ENCODE measurements around the gene P2RX4. TPM values are rescaled to one million over a fixed set of nuclear protein-coding genes. Genes with fewer than 3 reads are reported as not detected.
A peak's percentile ranks its signal among the peaks of the same experiment; 100 is the strongest.
"Not testable (repeated sequence)": the region's sequence is repeated elsewhere in the genome, so short reads cannot be mapped to it uniquely, and the experiment has no call there.

P2RX4 gene
- total RNA-seq, 1 experiment from 2014 or later: 21.0 TPM

DNA sequence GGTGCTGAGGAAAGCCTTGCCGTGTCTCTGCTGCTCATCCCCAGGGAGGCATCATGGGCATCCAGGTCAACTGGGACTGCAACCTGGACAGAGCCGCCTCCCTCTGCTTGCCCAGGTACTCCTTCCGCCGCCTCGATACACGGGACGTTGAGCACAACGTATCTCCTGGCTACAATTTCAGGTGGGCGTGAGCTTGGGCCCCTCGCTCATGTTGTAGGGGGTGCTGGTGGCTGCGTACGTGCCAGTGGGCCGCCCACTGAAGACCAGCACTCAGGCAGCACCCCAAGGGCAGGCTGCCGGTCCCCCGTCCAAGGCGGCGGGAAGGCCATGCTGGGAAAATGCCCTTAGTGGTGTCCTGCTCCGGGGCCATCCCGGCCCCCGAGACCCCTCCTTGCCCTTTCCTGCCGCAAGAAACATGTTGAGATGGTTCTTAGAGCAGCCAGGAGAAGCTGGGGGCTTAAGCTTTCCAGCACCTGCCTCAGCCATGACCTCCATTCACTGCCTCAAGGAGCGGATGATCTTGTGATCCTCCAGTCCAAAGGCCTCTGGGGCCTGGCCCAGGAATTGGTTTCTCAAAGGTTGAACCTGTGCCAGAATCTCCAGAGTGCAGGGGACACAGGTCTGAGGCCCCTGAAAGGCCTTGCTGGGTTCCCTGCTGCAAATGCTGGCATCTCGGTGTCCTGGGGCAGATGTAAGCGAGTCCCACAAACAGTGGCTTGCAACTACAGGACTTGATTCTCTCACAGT, 19.2 kb downstream of the P2RX4 start:
- TF ChIP-seq EZH2 (IDR thresholded peaks at IDR 0.05; ENCODE audit: low read depth): no peak
- TF ChIP-seq, protein P1, sequence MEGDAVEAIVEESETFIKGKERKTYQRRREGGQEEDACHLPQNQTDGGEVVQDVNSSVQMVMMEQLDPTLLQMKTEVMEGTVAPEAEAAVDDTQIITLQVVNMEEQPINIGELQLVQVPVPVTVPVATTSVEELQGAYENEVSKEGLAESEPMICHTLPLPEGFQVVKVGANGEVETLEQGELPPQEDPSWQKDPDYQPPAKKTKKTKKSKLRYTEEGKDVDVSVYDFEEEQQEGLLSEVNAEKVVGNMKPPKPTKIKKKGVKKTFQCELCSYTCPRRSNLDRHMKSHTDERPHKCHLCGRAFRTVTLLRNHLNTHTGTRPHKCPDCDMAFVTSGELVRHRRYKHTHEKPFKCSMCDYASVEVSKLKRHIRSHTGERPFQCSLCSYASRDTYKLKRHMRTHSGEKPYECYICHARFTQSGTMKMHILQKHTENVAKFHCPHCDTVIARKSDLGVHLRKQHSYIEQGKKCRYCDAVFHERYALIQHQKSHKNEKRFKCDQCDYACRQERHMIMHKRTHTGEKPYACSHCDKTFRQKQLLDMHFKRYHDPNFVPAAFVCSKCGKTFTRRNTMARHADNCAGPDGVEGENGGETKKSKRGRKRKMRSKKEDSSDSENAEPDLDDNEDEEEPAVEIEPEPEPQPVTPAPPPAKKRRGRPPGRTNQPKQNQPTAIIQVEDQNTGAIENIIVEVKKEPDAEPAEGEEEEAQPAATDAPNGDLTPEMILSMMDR (conservative IDR thresholded peaks at IDR 0.05): no peak
- peaks cover 7% of the 10 kb centered on the region; the same call in 1 of the 2 replicates for H3K36me3 ChIP-seq (ENCODE audit: low read depth)
- intact Hi-C loops (cut with micrococcal nuclease; ENCODE audit: unreplicated experiment): loop anchor here (5.0 to 10.0 kb wide), 2 partner anchors 57 to 566 kb away; partner anchors contain the start of gene RHOF
- no peak overlapping the region for H2AFZ ChIP-seq
- no peaks in the 10 kb centered on the region for H4K20me1 ChIP-seq (ENCODE audit: insufficient read depth)
- DNase-seq: no peak
- ChIA-PET POLR2A (ENCODE audit: unreplicated experiment) (interaction anchor here (0.6 kb wide), 1 partner anchor 97 kb away, joined by 4 read pairs; the partner anchor contains the start of gene P2RX7), CTCF (no interaction called here)
- no peaks in the 10 kb centered on the region for H3K27me3 ChIP-seq (ENCODE audit: insufficient read depth, low read depth)
- peak overlapping the region; percentile 77 for H3K4me2 ChIP-seq
- no peaks in the 10 kb centered on the region for H3K9me3 ChIP-seq (ENCODE audit: insufficient read depth, low read depth)
- peaks cover 5% of the 10 kb centered on the region; the same call in 1 of the 2 replicates for H3K79me2 ChIP-seq (ENCODE audit: low read depth)
- BruUV-seq (replicated peaks): TSS peak; percentile 90
- peak overlapping the region; percentile 27; the same call in 1 of the 2 replicates for H3K4me3 ChIP-seq
- H3K4me1 ChIP-seq (replicated peaks; ENCODE audit: insufficient read depth): peaks cover 46% of the 10 kb centered on the region
- peak overlapping the region; percentile 97 for H3K27ac ChIP-seq
- H3F3A ChIP-seq (ENCODE audit: insufficient read depth, low read depth): peaks cover 35% of the 10 kb centered on the region
- H3K9me2 ChIP-seq (ENCODE audit: insufficient read depth): no peaks in the 10 kb centered on the region

DNA sequence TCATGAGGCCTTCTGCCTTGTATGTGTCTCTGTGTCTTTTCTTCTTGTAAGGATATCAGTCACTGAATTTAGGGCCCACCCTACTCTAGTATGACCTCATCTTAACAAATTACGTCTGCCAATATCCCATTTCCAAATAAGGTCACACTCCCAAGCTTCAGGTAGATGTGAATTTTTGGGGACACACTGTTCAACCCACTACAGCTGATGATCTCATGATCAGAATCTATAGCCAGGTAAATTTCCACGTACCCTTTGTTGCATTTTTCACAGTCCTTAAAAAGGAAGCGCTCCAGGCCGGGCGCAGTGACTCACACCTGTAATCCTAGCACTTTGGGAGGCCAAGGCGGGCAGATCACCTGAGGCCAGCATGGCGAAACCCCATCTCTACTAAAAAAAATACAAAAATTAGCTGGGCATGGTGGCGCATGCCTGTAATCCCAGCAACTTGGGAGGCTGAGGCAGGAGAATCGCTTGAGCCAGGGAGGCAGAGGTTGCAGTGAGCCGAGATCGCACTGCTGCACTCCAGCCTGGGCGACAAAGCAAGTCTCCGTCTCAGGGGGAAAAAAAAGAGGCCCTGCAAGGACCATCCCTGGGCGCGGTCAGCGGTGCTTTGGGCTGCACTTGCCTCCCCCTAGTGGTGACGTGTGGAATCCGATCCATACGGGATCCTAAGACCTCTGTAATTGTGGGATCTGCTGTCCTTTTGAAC, 20.1 kb downstream of the P2RX4 start:
- TF ChIP-seq, protein P1 (conservative IDR thresholded peaks at IDR 0.05): peak; percentile 93

GRCh38 chr12:121230538-121230907, 20.6 kb downstream of the P2RX4 start:
- no peaks in the 10 kb centered on the region for H4K20me1 ChIP-seq (ENCODE audit: insufficient read depth)
- intact Hi-C loops (cut with micrococcal nuclease; ENCODE audit: unreplicated experiment): loop anchor here (1.0 to 5.0 kb wide), 4 partner anchors 118 to 226 kb away; no protein-coding TSS in a partner anchor
- DNase-seq: no peak
- H3K79me2 ChIP-seq (ENCODE audit: low read depth): peaks cover 5% of the 10 kb centered on the region; the same call in 1 of the 2 replicates
- no peak overlapping the region for H2AFZ ChIP-seq
- TF ChIP-seq, protein P1 (conservative IDR thresholded peaks at IDR 0.05): peak; percentile 45; the same call in 1 of the 2 replicates
- no peak for TF ChIP-seq EZH2 (IDR thresholded peaks at IDR 0.05; ENCODE audit: low read depth)
- no peaks in the 10 kb centered on the region for H3K9me3 ChIP-seq (ENCODE audit: insufficient read depth, low read depth)
- H3F3A ChIP-seq (ENCODE audit: insufficient read depth, low read depth): peaks cover 35% of the 10 kb centered on the region
- no peak overlapping the region for H3K4me3 ChIP-seq
- peak overlapping the region; percentile 97 for H3K27ac ChIP-seq
- H3K4me2 ChIP-seq: peak overlapping the region; percentile 77
- no peaks in the 10 kb centered on the region for H3K9me2 ChIP-seq (ENCODE audit: insufficient read depth)
- peaks cover 46% of the 10 kb centered on the region for H3K4me1 ChIP-seq (replicated peaks; ENCODE audit: insufficient read depth)
- no TSS peak for BruUV-seq (replicated peaks)
- POLR2A ChIA-PET (ENCODE audit: unreplicated experiment): no interaction called here
- peaks cover 7% of the 10 kb centered on the region; the same call in 1 of the 2 replicates for H3K36me3 ChIP-seq (ENCODE audit: low read depth)
- H3K27me3 ChIP-seq (ENCODE audit: insufficient read depth, low read depth): no peaks in the 10 kb centered on the region
- CTCF ChIA-PET: interaction anchor here (0.7 kb wide), 1 partner anchor 166 kb away, joined by 3 read pairs; no protein-coding TSS in a partner anchor

More for the DNA sequence above, 20.1 kb downstream of the P2RX4 start:
- Histone ChIP-seq H3K4me3 (peak overlapping the region; percentile 27; the same call in 1 of the 2 replicates), H3F3A (ENCODE audit: insufficient read depth, low read depth) (peaks cover 35% of the 10 kb centered on the region), H3K27ac (peak overlapping the region; percentile 97), H3K4me1 (replicated peaks; ENCODE audit: insufficient read depth) (peaks cover 46% of the 10 kb centered on the region), H3K4me2 (peak overlapping the region; percentile 77)
- not testable (repeated sequence) for H3K27me3 ChIP-seq (ENCODE audit: insufficient read depth, low read depth); H3K9me2 ChIP-seq (ENCODE audit: insufficient read depth); H3K9me3 ChIP-seq (ENCODE audit: insufficient read depth, low read depth); H2AFZ ChIP-seq; H4K20me1 ChIP-seq (ENCODE audit: insufficient read depth); H3K79me2 ChIP-seq (ENCODE audit: low read depth); H3K36me3 ChIP-seq (ENCODE audit: low read depth)
- intact Hi-C loops (cut with micrococcal nuclease; ENCODE audit: unreplicated experiment): loop anchor here (1.0 to 10.0 kb wide), 6 partner anchors 58 to 565 kb away; partner anchors contain the start of gene RHOF
- TSS peak; percentile 29 for BruUV-seq (replicated peaks)
- CTCF ChIA-PET: interaction anchor here (0.7 kb wide), 1 partner anchor 165 kb away, joined by 3 read pairs; no protein-coding TSS in a partner anchor
- POLR2A ChIA-PET (ENCODE audit: unreplicated experiment): interaction anchor here (0.6 kb wide), 1 partner anchor 97 kb away, joined by 4 read pairs; the partner anchor contains the start of gene P2RX7
- DNase-seq: peak; percentile 85 to 95

Data from PC-9 (cell line).